Fibroblast of villous mesenchyme (primary cell): ENCODE results near the gene USP4. TPM values are rescaled to one million over a fixed set of nuclear protein-coding genes. Genes with fewer than 3 reads are reported as not detected.

Experiments used
- DNase-seq: peaks from one replicate; pipeline ENCODE4 v3.0.0-alpha.2; 2010; ENCODE audit warnings: low read depth
- H3K4me3 ChIP-seq: 2 replicates; pipeline ENCODE4 v1.5.1; 2011; ENCODE audit warnings: low read depth, mild to moderate bottlenecking, low read length
- CTCF ChIP-seq: IDR thresholded peaks from 2 replicates; pipeline ENCODE4 v1.5.1; 2012; ENCODE audit warnings: low read depth, mild to moderate bottlenecking, low read length; ENCODE audit not compliant: insufficient read depth
- total RNA-seq: library from RNA; depleted of rRNA; stranded (reverse); fragments of >200 nt; gene quantifications from 2 replicates; pipeline ENCODE4 v1.2.3, GENCODE V29; 2012

The USP4 gene
- total RNA-seq, 1 donor: 23.3 TPM

DNA sequence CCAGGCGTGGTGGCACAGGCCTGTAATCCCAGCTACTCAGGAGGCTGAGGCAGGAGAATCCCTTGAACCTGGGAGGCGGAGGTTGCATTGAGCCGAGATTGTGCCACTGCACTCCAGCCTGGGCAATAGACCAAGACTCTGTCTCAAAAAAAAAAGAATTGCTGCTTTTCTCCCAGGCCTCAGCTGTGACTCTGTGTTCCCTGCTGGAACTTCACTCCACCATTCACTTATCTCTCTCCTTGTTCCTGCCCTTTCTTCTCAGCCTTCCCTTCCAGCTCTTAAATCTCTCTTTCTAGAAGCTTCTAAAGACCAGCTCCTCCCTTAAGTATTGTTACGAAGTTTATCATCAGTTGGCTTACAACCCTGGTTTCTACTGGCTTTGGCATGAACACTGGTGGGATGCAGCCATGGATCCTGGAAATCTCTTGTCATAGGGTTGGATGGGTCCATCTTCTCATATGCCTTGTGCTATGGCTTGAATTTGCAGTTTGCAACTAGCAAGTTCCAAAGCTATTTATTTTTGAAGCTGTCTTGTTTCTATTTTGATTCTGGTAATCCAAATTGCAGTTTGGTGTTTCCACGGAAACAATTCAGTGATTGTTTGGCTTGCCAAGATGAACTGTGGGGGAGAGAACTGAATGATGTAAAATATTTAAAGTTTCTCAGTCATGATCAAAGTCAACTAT lies 73.3 kb downstream of the USP4 start:
- H3K4me3 ChIP-seq: no peak overlapping the region
- TF ChIP-seq CTCF: no peak
- peak; percentile 40 for DNase-seq

DNA sequence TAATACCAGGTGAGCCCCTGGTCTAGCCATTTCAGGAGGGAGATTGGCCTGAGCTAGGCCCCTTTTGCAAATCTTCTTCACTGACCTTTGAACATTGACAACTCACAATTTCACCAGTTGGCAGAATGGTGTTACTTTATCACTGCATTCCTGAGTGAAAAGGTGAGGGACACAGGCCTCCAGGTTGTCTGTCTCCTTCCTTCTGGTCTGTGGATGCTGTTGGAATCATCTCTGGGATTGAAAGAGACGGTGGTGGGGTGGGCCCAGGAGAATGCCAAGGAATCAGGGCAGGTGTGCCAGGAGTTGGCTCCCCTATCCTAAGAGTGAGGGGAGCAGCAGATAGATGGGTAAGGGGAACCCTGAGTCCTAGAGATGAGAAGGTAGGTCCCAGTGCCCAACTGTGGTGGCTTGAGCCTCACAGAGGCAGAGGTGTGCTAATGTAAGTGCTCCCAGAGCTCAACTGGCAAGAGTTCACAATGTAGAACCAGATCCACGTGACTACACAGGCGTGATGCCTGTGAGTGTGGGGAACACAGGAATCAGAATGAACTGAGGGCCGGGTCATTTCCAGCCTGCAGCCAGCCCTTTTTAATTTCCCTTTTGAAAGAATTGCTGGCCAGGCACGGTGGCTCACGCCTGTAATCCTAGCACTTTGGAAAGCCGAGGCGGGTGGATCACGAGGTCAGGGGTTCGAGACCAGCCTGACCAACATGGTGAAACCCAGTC lies 74.0 kb downstream of the USP4 start:
- no peak for DNase-seq
- no peak overlapping the region for H3K4me3 ChIP-seq
- TF ChIP-seq CTCF: no peak

- peak; percentile 29 for DNase-seq
- no peak for TF ChIP-seq CTCF
- H3K4me3 ChIP-seq: no peak overlapping the region
Measured at GRCh38 chr3:49263159-49263889, 76.5 kb downstream of the USP4 start.

DNA sequence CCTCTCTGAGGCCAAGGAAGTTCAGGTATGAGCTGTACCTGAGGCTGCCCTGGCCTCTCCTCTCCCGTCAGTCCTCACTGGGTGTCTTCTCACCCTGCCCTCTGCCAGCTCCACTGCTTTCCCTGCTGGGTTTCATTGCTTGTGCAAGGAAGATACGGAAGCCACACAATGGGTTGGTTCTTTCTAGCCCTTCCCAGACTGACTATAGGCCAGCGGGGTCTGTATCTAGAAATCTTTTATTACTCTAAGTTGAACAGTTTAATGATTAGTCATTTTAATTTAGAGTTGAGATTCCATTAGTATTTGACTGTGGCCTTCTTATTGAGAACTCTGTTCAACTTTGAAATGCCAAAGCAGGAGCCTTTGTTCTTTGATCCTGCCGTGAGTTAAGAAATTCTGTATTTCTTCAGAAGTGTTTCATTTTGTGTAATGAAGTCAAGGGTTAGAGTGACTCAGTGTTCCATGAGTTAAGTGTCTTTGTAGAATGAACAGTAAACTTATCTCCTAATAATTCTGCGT lies 79.0 kb downstream of the USP4 start:
- no peak overlapping the region for H3K4me3 ChIP-seq
- DNase-seq: peak; percentile 71
- no peak for TF ChIP-seq CTCF

DNA sequence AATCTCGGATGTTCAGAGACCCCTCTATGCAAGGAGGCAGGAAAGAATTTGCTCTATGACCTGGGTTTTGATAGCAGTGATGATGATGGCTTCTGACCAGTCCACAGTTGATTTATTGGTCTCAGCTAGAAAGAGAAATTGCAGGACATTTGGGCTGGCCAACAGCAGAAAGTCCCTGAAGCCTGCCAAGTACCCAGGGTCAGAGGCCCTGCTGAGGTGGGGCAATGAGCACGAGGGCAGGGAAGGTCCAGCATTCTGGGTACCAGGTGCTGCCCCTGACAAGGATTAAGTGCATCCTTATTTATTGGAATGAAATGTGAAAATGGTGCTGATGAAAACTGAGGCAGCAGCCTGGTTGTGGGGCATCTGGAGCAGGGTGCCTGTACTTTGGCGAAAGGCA lies 82.7 kb downstream of the USP4 start:
- DNase-seq: no peak
- H3K4me3 ChIP-seq: no peak overlapping the region
- TF ChIP-seq CTCF: no peak

GRCh38 chr3:49255718-49256511 lies 83.9 kb downstream of the USP4 start:
- DNase-seq: no peak
- no peak overlapping the region for H3K4me3 ChIP-seq
- TF ChIP-seq CTCF: no peak
